GM19452 (cell line): ENCODE data around the gene ZBP1.

ENCODE experiments used
- ATAC-seq: cut with Tn5 transposase; IDR thresholded peaks from one replicate; pipeline ENCODE4 v1.9.1; 2021; ENCODE audit not compliant: unreplicated experiment

ZBP1 gene

GRCh38 chr20:57658833-57659516 is 38.7 kb upstream of the ZBP1 start:
- ATAC-seq = no peak

- no peak for ATAC-seq
Measured at GRCh38 chr20:57658447-57658832, 38.2 kb upstream of the ZBP1 start.

GRCh38 chr20:57657535-57658446 is 37.6 kb upstream of the ZBP1 start:
- no peak for ATAC-seq

- no peak for ATAC-seq
Measured at GRCh38 chr20:57656821-57657534, 36.8 kb upstream of the ZBP1 start.

GRCh38 chr20:57656252-57656820 is 36.1 kb upstream of the ZBP1 start:
- no peak for ATAC-seq

- no peak for ATAC-seq
Measured at GRCh38 chr20:57655809-57656155, 35.6 kb upstream of the ZBP1 start.

- ATAC-seq = no peak
Measured at GRCh38 chr20:57654998-57655808, 35.0 kb upstream of the ZBP1 start.

- ATAC-seq = no peak
Measured at GRCh38 chr20:57654363-57654997, 34.3 kb upstream of the ZBP1 start.

- no peak for ATAC-seq
Measured at GRCh38 chr20:57653910-57654309, 33.7 kb upstream of the ZBP1 start.

- ATAC-seq = no peak
Measured at GRCh38 chr20:57653546-57653900, 33.3 kb upstream of the ZBP1 start.

GRCh38 chr20:57652606-57653545 is 32.6 kb upstream of the ZBP1 start:
- ATAC-seq = no peak

GRCh38 chr20:57651881-57652605 is 31.8 kb upstream of the ZBP1 start:
- no peak for ATAC-seq

GRCh38 chr20:57650756-57651483 is 30.7 kb upstream of the ZBP1 start:
- no peak for ATAC-seq

- ATAC-seq = no peak
Measured at GRCh38 chr20:57650266-57650665, 30.0 kb upstream of the ZBP1 start.

GRCh38 chr20:57649617-57650015 is 29.4 kb upstream of the ZBP1 start:
- ATAC-seq = no peak

- no peak for ATAC-seq
Measured at GRCh38 chr20:57648878-57649616, 28.8 kb upstream of the ZBP1 start.
